Measurements from ENCODE around the gene PHKA1. TPM values are rescaled to one million over a fixed set of nuclear protein-coding genes. Genes with fewer than 3 reads are reported as not detected.
"Not testable (repeated sequence)": the region's sequence is repeated elsewhere in the genome, so short reads cannot be mapped to it uniquely, and the experiment has no call there.

The PHKA1 gene
- total RNA-seq, 1 experiment from 2014 or later: 17.2 TPM

GRCh38 chrX:72685018-72685417, 29.1 kb downstream of the PHKA1 start:
- intact Hi-C loops (cut with micrococcal nuclease; ENCODE audit: unreplicated experiment): no loop called here
- TF ChIP-seq EZH2 (IDR thresholded peaks at IDR 0.05; ENCODE audit: low read depth): no peak
- no peak for TF ChIP-seq CTCF (conservative IDR thresholded peaks at IDR 0.05)

GRCh38 chrX:72683631-72684030, 30.5 kb downstream of the PHKA1 start:
- ChIA-PET POLR2A (ENCODE audit: unreplicated experiment) (interaction anchor here (0.6 kb wide), 1 partner anchor 30 kb away, joined by 4 read pairs; no protein-coding TSS in a partner anchor), CTCF (no interaction called here)
- intact Hi-C loops (cut with micrococcal nuclease; ENCODE audit: unreplicated experiment): no loop called here
- TF ChIP-seq CTCF (conservative IDR thresholded peaks at IDR 0.05): no peak
- TF ChIP-seq EZH2 (IDR thresholded peaks at IDR 0.05; ENCODE audit: low read depth): no peak
- H3F3A ChIP-seq (ENCODE audit: insufficient read depth, low read depth): peaks cover 28% of the 10 kb centered on the region
- H3K9me3 ChIP-seq (ENCODE audit: insufficient read depth, low read depth): no peaks in the 10 kb centered on the region
- DNase-seq: no peak
- no peaks in the 10 kb centered on the region for H4K20me1 ChIP-seq (ENCODE audit: insufficient read depth)
- H3K36me3 ChIP-seq (ENCODE audit: low read depth): peaks cover 5% of the 10 kb centered on the region; the same call in 1 of the 2 replicates
- H2AFZ ChIP-seq: no peak overlapping the region
- H3K27me3 ChIP-seq (ENCODE audit: insufficient read depth, low read depth): no peaks in the 10 kb centered on the region
- H3K4me2 ChIP-seq: no peak overlapping the region
- no peaks in the 10 kb centered on the region for H3K79me2 ChIP-seq (ENCODE audit: low read depth)
- H3K27ac ChIP-seq: no peak overlapping the region
- BruUV-seq (replicated peaks): no TSS peak
- no peaks in the 10 kb centered on the region for H3K9me2 ChIP-seq (ENCODE audit: insufficient read depth)
- peaks cover 30% of the 10 kb centered on the region for H3K4me1 ChIP-seq (replicated peaks; ENCODE audit: insufficient read depth)
- H3K4me3 ChIP-seq: no peak overlapping the region

More at GRCh38 chrX:72685018-72685417, 29.1 kb downstream of the PHKA1 start:
- no peaks in the 10 kb centered on the region for H3K9me3 ChIP-seq (ENCODE audit: insufficient read depth, low read depth)
- POLR2A ChIA-PET (ENCODE audit: unreplicated experiment): no interaction called here
- peak overlapping the region; percentile 45 for H3K4me2 ChIP-seq
- peaks cover 28% of the 10 kb centered on the region for H3F3A ChIP-seq (ENCODE audit: insufficient read depth, low read depth)
- H3K4me3 ChIP-seq: no peak overlapping the region
- DNase-seq: no peak
- no peaks in the 10 kb centered on the region for H3K79me2 ChIP-seq (ENCODE audit: low read depth)
- H3K27ac ChIP-seq: peak overlapping the region; percentile 88
- no peak overlapping the region for H2AFZ ChIP-seq
- no peaks in the 10 kb centered on the region for H4K20me1 ChIP-seq (ENCODE audit: insufficient read depth)
- CTCF ChIA-PET: no interaction called here
- peaks cover 30% of the 10 kb centered on the region for H3K4me1 ChIP-seq (replicated peaks; ENCODE audit: insufficient read depth)
- no peaks in the 10 kb centered on the region for H3K9me2 ChIP-seq (ENCODE audit: insufficient read depth)
- H3K36me3 ChIP-seq (ENCODE audit: low read depth): peaks cover 5% of the 10 kb centered on the region; the same call in 1 of the 2 replicates
- no TSS peak for BruUV-seq (replicated peaks)
- H3K27me3 ChIP-seq (ENCODE audit: insufficient read depth, low read depth): no peaks in the 10 kb centered on the region

- H3K27me3 ChIP-seq (ENCODE audit: insufficient read depth, low read depth): no peaks in the 10 kb centered on the region
- H3K4me3 ChIP-seq: no peak overlapping the region
- H2AFZ ChIP-seq: no peak overlapping the region
- POLR2A ChIA-PET (ENCODE audit: unreplicated experiment): no interaction called here
- no peak overlapping the region for H3K27ac ChIP-seq
- H3K4me1 ChIP-seq (replicated peaks; ENCODE audit: insufficient read depth): no peaks in the 10 kb centered on the region
- no peak overlapping the region for H3K4me2 ChIP-seq
- BruUV-seq (replicated peaks): no TSS peak
- no peaks in the 10 kb centered on the region for H3K9me3 ChIP-seq (ENCODE audit: insufficient read depth, low read depth)
- no peaks in the 10 kb centered on the region for H3K9me2 ChIP-seq (ENCODE audit: insufficient read depth)
- H4K20me1 ChIP-seq (ENCODE audit: insufficient read depth): no peaks in the 10 kb centered on the region
- intact Hi-C loops (cut with micrococcal nuclease; ENCODE audit: unreplicated experiment): no loop called here
- no peaks in the 10 kb centered on the region for H3F3A ChIP-seq (ENCODE audit: insufficient read depth, low read depth)
- no peaks in the 10 kb centered on the region for H3K36me3 ChIP-seq (ENCODE audit: low read depth)
- no peak for TF ChIP-seq CTCF (conservative IDR thresholded peaks at IDR 0.05)
- TF ChIP-seq EZH2 (IDR thresholded peaks at IDR 0.05; ENCODE audit: low read depth): no peak
- CTCF ChIA-PET: no interaction called here
- no peaks in the 10 kb centered on the region for H3K79me2 ChIP-seq (ENCODE audit: low read depth)
- DNase-seq: no peak
These were observed 37.6 kb downstream of the PHKA1 start for GRCh38 chrX:72676465-72676864.

- H3K27me3 ChIP-seq (ENCODE audit: insufficient read depth, low read depth); H3K79me2 ChIP-seq (ENCODE audit: low read depth); POLR2A ChIA-PET (ENCODE audit: unreplicated experiment); DNase-seq; H4K20me1 ChIP-seq (ENCODE audit: insufficient read depth); intact Hi-C loops (cut with micrococcal nuclease; ENCODE audit: unreplicated experiment); BruUV-seq (replicated peaks); H3F3A ChIP-seq (ENCODE audit: insufficient read depth, low read depth); H3K4me3 ChIP-seq; H3K4me2 ChIP-seq; H3K27ac ChIP-seq; H3K9me3 ChIP-seq (ENCODE audit: insufficient read depth, low read depth); CTCF ChIA-PET; H3K9me2 ChIP-seq (ENCODE audit: insufficient read depth); H3K36me3 ChIP-seq (ENCODE audit: low read depth); H2AFZ ChIP-seq; H3K4me1 ChIP-seq (replicated peaks; ENCODE audit: insufficient read depth): not testable (repeated sequence)
These were observed 40.2 kb downstream of the PHKA1 start for GRCh38 chrX:72673951-72674350.

- BruUV-seq (replicated peaks); H3K27ac ChIP-seq; H3K4me3 ChIP-seq; H4K20me1 ChIP-seq (ENCODE audit: insufficient read depth); H3K79me2 ChIP-seq (ENCODE audit: low read depth); intact Hi-C loops (cut with micrococcal nuclease; ENCODE audit: unreplicated experiment); H3K36me3 ChIP-seq (ENCODE audit: low read depth); H3K9me3 ChIP-seq (ENCODE audit: insufficient read depth, low read depth); H2AFZ ChIP-seq; POLR2A ChIA-PET (ENCODE audit: unreplicated experiment); H3K4me2 ChIP-seq; H3K27me3 ChIP-seq (ENCODE audit: insufficient read depth, low read depth); CTCF ChIA-PET; H3K9me2 ChIP-seq (ENCODE audit: insufficient read depth); DNase-seq; H3F3A ChIP-seq (ENCODE audit: insufficient read depth, low read depth); H3K4me1 ChIP-seq (replicated peaks; ENCODE audit: insufficient read depth): not testable (repeated sequence)
These were observed 44.6 kb downstream of the PHKA1 start for GRCh38 chrX:72669508-72669907.
